ENCODE data around the gene PNPLA1. TPM values are rescaled to one million over a fixed set of nuclear protein-coding genes. Genes with fewer than 3 reads are reported as not detected.

The PNPLA1 gene
- total RNA-seq, 1 experiment from 2014 or later: 0.10 TPM

DNA sequence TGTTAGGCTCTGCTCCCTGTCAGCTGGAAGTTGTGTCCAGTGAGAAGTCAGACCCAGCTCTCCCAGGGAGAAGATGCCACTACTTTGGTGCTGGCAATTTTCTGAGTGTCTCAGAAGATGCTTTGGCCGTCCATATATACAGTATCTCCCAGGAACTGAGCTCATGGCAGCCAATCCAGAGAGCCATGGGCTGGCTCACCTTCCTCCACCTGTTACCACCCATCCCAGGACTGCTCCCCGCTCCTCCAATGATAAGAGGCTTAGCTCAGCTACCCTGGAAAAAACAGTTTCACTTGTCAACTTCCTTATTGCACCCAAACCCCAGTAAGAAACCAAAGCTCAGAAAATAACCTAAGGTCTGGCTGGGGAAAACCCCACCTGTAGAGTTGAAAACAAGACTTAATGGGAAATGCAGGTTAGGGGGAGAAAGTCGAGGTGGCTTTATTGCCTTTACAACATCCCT is 67.0 kb downstream of the PNPLA1 start, which contains the start of gene BNIP5:
BNIP5 (minus strand) TSS at position 110 of the 463 bp plus-strand sequence. CDS start 6,198 bp downstream, outside the sequence.
- TF ChIP-seq, protein P1, sequence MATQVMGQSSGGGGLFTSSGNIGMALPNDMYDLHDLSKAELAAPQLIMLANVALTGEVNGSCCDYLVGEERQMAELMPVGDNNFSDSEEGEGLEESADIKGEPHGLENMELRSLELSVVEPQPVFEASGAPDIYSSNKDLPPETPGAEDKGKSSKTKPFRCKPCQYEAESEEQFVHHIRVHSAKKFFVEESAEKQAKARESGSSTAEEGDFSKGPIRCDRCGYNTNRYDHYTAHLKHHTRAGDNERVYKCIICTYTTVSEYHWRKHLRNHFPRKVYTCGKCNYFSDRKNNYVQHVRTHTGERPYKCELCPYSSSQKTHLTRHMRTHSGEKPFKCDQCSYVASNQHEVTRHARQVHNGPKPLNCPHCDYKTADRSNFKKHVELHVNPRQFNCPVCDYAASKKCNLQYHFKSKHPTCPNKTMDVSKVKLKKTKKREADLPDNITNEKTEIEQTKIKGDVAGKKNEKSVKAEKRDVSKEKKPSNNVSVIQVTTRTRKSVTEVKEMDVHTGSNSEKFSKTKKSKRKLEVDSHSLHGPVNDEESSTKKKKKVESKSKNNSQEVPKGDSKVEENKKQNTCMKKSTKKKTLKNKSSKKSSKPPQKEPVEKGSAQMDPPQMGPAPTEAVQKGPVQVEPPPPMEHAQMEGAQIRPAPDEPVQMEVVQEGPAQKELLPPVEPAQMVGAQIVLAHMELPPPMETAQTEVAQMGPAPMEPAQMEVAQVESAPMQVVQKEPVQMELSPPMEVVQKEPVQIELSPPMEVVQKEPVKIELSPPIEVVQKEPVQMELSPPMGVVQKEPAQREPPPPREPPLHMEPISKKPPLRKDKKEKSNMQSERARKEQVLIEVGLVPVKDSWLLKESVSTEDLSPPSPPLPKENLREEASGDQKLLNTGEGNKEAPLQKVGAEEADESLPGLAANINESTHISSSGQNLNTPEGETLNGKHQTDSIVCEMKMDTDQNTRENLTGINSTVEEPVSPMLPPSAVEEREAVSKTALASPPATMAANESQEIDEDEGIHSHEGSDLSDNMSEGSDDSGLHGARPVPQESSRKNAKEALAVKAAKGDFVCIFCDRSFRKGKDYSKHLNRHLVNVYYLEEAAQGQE (IDR thresholded peaks at IDR 0.05; ENCODE audit: low read depth): no peak
- TF ChIP-seq ZFX (IDR thresholded peaks at IDR 0.05): no peak
- TF ChIP-seq TCF7L2 (IDR thresholded peaks at IDR 0.05; ENCODE audit: borderline replicate concordance, extremely low read depth, insufficient read depth, insufficient read length): no peak
- TF ChIP-seq CEBPB (IDR thresholded peaks at IDR 0.05; ENCODE audit: low read depth): no peak
- TF ChIP-seq, protein P2, sequence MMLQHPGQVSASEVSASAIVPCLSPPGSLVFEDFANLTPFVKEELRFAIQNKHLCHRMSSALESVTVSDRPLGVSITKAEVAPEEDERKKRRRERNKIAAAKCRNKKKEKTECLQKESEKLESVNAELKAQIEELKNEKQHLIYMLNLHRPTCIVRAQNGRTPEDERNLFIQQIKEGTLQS (IDR thresholded peaks at IDR 0.05): no peak
- TF ChIP-seq JUND (IDR thresholded peaks at IDR 0.05): no peak
- TF ChIP-seq CBX3 (IDR thresholded peaks at IDR 0.05; ENCODE audit: low read depth): no peak
- TF ChIP-seq SIN3A (IDR thresholded peaks at IDR 0.05; ENCODE audit: low read depth): no peak
- TF ChIP-seq SRF (IDR thresholded peaks at IDR 0.05; ENCODE audit: low read depth): no peak
- no peak for TF ChIP-seq EGR1 (IDR thresholded peaks at IDR 0.05; ENCODE audit: low read depth)
- Histone ChIP-seq H3K9me3 (ENCODE audit: control insufficient read depth in 1 of 2, insufficient read depth in 1 of 2, low read depth in 1 of 2, low read length in 2 of 2) (no peaks in the 10 kb centered on the region), H3K27ac (ENCODE audit: low read depth, low read length) (no peak within 1 kb of the TSS), H4K20me1 (ENCODE audit: insufficient read depth) (no peaks in the 10 kb centered on the region), H3K4me1 (ENCODE audit: control insufficient read depth in 1 of 2, insufficient read depth in 2 of 2, low read length in 2 of 2) (peaks cover 5 to 13% of the 10 kb centered on the region in 2 experiments), H2AFZ (ENCODE audit: low read depth, low read length, poor library complexity, severe bottlenecking) (no peak within 1 kb of the TSS), H3K36me3 (ENCODE audit: control insufficient read depth in 1 of 2, insufficient read depth in 2 of 2, low read length in 2 of 2) (no peaks in the 10 kb centered on the region), H3K4me2 (ENCODE audit: low read length) (no peak within 1 kb of the TSS), H3K9me2 (ENCODE audit: insufficient read depth) (no peaks in the 10 kb centered on the region), H3K4me3 (replicated peaks in 1 of 2; ENCODE audit: low read depth in 1 of 2, low read length in 2 of 2) (no peak within 1 kb of the TSS), H3K9ac (ENCODE audit: low read length) (no peak within 1 kb of the TSS), H3K27me3 (ENCODE audit: insufficient read depth, low read length) (0 out of 2 replicates have a peak, but pooled peaks cover 6% of the 10 kb centered on the region), H3K79me2 (ENCODE audit: insufficient read depth, low read length) (no peaks in the 10 kb centered on the region)
- POLR2A ChIA-PET: no interaction called here
- ATAC-seq (no peak), DNase-seq (ENCODE audit: low read depth, low spot score) (no peak)
- intact Hi-C loops (cut with micrococcal nuclease): no loop called here
- CTCF ChIA-PET: interaction anchor here (0.8 kb wide), 1 partner anchor 10 kb away, joined by 6 read pairs; no protein-coding TSS in a partner anchor
- BruUV-seq (replicated peaks): no TSS peak
- RAD21 ChIA-PET (ENCODE audit: low non-redundant PET in 1 of 2, low total read pairs in 2 of 2, uncharacterized antibody in 2 of 2, unreplicated experiment in 2 of 2): no interaction called here

Measured in HCT116 (cell line).